GM12864 (cell line): Measurements from ENCODE around the gene CPXM1.

Experiments
- DNase-seq: peaks from one replicate; pipeline ENCODE4 v3.0.0-alpha.2; 2011; ENCODE audit warnings: low read depth
- H3K4me3 ChIP-seq: 2 replicates; pipeline ENCODE4 v1.5.1; 2011; ENCODE audit warnings: mild to moderate bottlenecking, low read depth, low read length, control low read depth
- CTCF ChIP-seq: IDR thresholded peaks from 2 replicates; pipeline ENCODE4 v1.5.1; 2011; ENCODE audit warnings: low read depth, mild to moderate bottlenecking, moderate library complexity, low read length, control low read depth, inconsistent platforms; ENCODE audit errors: missing control alignments

Gene CPXM1

GRCh38 chr20:2820896-2821869, 20.8 kb upstream of the CPXM1 start:
- H3K4me3 ChIP-seq, result no peak overlapping the region
- DNase-seq, result no peak
- no peak for TF ChIP-seq CTCF

DNA sequence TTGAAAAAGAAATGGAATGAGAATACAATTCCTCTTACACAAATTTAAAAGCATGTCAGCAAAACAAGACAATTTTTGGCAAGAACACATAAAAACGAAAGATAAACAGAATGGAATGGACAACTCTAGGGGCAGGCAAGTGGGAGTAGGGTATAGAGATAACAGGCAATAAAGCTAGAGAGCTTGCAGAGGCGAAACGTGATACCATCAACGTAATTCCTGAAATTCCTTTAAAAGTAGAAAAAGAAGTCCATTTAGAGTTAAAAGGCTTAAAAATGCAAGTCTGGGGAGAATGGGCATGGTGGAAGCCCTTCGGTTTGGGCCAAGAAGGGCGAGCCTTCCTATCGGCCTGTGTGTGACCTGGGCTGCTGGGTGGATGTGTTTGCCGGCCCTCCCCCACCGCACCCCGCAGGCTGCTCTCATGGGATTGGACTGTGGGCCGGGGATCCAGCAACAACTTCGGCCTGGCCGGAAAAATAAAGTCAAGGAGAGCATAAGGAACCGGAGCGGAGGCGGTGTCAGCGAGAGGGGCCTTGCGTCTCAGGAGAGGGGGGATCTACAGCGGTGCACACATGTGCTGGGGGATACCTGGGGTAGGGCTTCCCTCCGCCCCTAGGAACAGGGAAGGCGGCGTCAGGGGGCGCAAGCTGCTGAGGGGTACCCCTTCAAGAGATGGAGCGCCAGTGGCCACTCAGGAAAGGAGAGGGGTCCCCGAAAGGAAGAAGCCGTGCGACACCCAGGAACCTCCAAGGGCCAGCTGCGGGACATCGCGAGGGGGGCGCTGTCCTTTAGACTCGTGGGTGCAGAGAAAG, 19.9 kb upstream of the CPXM1 start:
- no peak for DNase-seq
- no peak overlapping the region for H3K4me3 ChIP-seq
- TF ChIP-seq CTCF, result no peak

- no peak for TF ChIP-seq CTCF
- no peak for DNase-seq
- H3K4me3 ChIP-seq, result no peak overlapping the region
Observed at GRCh38 chr20:2817891-2818595, 17.6 kb upstream of the CPXM1 start.

DNA sequence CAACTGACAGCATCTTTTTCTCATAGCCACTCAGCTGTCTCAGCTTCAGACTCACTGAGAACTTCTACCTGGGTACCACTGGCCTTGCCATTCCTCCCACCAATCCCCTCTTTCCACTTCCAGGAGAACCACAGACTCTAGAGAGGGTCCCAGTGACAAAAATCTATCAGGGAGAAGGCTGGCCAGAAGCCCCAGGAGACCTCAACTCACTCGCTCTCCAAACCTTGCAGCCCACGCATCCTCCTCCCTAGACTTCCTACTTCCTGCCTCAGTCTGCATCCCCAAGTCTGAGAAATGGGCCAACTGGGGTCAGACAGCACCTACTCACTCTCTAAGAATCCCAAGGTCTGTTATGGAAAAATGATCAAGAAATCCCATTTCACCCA, 16.9 kb upstream of the CPXM1 start:
- no peak for DNase-seq
- TF ChIP-seq CTCF, result no peak
- H3K4me3 ChIP-seq, result no peak overlapping the region

DNA sequence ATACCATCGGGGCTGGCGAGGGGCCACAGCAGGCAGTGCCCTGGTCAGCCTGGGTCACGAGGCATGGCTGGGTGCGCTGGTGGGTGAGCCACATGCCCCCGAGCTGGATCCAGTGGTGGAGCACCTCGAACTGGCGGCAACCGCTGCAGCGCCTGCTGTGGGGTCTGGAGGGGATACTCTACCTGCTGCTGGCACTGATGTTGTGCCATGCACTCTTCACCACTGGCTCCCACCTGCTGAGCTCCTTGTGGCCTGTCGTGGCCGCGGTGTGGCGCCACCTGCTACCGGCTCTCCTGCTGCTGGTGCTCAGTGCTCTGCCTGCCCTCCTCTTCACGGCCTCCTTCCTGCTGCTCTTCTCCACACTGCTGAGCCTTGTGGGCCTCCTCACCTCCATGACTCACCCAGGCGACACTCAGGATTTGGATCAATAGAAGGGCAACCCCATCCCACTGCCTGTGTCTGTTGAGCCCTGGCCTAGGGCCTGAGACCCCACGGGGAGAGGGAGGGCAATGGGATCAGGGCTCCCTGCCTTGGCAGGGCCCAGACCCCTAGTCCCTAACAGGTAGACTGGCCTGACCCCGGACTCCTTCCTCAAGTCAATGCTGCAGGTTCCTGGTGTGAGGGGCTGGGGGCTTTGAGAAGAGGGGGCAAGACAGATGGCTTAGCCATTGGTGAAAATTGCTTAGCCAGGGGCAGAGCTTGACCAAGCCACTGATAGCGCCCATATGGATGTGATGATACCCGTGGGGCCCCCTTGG, 16.3 kb upstream of the CPXM1 start:
- H3K4me3 ChIP-seq, result no peak overlapping the region
- DNase-seq, result no peak
- no peak for TF ChIP-seq CTCF

- H3K4me3 ChIP-seq, result no peak within 1 kb of the TSS
- no peak for TF ChIP-seq CTCF
- DNase-seq, result no peak
Observed at GRCh38 chr20:2816030-2816582, 15.7 kb upstream of the CPXM1 start, which contains the start of gene TMEM239. TSS of gene TMEM239 (plus strand) at chr20:2816364. CDS start at chr20:2816555, 191 bp downstream.
